ENCODE results near the gene SFRP2.

The SFRP2 gene

DNA sequence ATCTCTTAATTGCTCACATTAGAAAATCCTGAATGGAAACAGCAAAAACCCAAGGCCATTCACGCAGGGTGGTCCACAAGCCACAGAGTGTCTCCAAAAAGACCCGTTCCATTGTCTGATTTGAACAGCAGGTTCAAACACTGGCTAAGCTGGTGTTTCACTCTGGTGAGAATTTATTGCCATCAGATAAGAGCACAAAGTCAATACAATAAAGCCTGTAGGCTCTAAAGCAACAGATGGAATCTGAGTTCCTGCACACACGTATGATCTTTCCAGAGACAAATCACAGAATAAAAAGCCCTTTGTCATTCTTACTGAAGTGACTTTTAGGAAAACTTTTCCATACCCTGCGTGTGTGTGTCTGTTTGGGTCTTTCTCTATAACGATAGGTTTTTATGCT lies 5.1 kb upstream of the SFRP2 start:
- DNase-seq (ENCODE audit: low read depth), result no peak

DNA sequence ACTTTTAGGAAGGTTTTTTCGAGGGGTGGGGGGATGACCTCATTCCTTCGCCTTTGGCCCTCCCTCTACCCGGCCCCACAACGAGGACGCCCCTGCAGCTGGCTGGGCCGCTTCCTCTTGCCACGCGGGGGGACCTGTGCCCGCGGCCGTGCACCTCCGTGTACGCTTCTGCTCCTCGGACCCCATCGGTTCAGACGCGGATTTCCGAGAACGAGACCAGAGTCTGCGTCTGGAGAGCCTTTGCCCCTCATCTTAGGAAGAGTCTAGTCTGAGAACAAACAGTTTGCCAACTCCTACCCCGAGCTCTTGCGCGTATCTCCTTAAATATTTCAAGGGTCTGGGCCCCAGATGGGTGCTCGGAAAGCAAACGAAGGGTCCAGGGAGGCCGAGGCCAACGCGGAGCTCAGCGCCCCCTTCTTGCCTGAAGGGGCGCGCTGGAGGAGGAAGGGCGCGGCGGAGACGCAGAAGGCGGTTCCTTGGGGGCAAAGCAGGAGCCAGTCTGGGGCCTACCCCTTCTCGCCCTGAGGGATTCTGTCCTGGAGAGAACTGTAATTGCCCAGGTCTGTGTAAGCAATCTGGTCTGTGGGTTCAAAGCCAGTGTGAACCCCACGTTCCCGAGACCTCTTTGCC lies 3.9 kb upstream of the SFRP2 start:
- no peak for DNase-seq (ENCODE audit: low read depth)

DNA sequence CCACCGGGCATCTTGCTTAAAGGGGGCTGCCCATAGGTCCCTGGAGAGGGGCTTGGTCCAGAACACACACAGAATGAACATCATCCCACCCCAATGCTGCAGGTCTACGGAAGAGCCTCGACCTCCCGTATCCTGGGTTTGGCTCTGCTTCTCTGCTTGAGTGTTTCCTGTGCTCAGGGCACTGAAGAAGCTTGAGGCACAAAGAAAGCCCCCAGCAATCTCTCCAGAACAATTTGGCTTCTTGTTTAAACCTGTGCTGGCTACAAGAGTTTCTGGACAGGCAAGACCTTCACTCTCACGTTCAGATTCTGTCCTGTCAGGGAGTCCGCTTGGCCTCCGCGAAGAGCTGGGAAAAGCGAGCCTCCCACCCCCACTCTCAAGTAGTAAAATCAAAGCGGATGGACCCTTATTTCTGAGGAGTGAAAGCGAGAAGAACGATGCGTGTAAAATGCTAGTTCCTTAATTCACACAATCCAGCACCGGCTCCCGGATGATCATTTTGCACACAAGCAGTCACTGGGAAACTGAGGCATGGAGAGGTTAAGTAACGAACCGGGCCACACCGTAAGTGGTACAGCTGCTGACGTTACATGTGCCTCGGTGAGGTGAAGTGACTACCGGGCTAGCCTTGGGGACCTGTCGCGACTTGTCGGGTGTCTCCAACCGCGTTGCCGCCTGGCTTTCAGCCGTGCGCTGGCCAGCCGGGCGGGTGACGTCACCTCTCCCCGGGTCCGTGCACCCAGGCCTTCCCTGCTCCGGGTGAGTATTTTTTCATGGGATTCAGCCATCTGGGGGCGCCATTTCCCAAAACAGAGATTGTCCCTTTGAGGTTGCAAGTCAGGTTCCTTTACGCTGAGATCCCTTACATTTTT lies 3.1 kb upstream of the SFRP2 start:
- DNase-seq (ENCODE audit: low read depth), result peak; percentile 12

DNA sequence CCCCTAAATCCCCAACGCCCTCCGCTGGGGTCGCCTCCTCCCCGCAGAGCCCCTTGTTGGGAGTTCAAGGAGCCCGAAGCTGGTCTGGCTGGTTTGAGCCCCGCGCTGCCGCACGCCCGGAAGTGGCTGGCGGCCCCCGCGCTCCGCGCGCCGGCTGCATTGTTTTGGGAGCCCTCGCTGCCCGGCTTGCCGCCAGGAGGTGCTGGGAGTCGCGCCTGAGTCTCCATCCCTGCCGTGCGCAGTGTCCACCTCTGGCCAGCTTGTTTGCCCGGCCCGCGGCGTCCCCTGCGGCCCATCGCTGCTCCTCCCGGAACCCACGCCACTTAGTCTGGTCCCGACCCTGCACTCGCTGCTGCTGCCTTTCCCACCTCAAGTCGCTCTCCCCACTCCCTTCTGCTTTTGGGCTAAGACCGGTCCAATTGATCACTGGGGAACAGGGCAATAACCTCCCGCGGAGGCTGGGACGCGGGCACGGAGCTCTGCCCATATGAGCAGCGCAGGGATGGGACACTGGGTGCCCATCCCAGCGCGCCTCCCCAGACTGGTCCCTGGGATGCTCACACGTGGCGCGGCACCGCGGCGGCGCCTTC lies 2.2 kb upstream of the SFRP2 start:
- DNase-seq (ENCODE audit: low read depth), result no peak

DNA sequence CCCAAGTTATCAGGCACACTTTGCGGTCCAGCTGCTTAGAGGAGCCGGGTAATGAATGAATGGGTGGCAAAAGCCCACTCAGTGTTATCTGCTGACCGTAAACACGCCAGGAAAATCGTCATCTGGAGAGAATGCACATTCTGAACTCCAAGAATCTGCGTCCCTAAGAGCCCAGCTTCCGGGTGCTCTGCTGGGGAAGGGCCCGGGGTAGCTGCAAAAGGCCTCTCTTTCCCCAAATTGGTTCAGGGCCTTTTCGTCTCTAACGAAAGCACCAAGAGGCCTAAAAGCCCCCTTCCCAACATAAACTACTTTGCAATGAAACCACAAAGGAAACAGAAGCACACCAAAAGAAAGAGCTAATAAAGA lies 1.6 kb upstream of the SFRP2 start:
- DNase-seq (ENCODE audit: low read depth), result no peak

- DNase-seq (ENCODE audit: low read depth), result peak; percentile 32
Measured at GRCh38 chr4:153789741-153790499, 1.0 kb upstream of the SFRP2 start.

- DNase-seq (ENCODE audit: low read depth), result no peak
Measured at GRCh38 chr4:153788051-153788412, 851 bp downstream of the SFRP2 start.

DNA sequence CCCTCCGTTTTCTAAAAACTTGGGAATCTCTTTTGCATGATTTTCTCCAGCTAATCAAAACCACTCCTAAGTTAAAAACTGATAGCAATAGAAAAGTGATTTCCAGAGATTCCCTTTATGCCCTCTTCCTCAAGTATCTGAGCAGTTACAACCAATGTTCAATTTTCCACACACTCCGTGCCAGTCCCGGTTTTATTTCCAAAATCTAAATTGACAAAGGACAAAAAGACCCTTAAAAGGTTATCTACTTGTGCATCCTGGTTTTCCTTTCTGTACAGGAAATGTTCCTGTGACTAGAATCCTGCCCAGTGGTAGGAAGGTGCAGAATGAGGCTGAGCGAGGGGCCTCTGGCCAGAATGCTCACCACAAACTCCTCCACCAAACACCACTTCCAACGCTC lies 1.3 kb downstream of the SFRP2 start:
- no peak for DNase-seq (ENCODE audit: low read depth)

DNA sequence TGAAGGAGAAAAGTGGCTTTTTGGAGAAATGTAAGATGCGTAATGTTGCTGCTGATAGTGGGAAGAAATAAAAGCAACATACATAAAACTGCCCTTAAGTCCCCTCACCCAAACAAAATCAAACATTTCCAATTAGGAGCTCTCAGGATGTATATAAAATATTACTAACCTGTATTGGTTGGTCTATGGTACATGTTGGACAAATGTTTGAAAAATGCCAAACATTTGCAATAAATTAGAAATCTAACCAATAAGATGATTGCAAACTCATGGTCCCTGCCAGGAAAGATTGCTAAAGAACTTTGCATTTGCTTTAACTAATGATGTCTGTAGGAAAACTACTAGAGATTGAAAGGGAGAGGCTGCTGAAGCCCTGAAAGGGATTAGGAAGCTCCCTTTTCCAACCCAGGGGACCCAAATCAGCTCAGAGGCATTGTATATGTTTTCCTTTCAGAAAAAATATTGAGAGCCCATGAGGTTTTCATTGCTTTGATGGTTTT lies 1.8 kb downstream of the SFRP2 start:
- DNase-seq (ENCODE audit: low read depth), result no peak

DNA sequence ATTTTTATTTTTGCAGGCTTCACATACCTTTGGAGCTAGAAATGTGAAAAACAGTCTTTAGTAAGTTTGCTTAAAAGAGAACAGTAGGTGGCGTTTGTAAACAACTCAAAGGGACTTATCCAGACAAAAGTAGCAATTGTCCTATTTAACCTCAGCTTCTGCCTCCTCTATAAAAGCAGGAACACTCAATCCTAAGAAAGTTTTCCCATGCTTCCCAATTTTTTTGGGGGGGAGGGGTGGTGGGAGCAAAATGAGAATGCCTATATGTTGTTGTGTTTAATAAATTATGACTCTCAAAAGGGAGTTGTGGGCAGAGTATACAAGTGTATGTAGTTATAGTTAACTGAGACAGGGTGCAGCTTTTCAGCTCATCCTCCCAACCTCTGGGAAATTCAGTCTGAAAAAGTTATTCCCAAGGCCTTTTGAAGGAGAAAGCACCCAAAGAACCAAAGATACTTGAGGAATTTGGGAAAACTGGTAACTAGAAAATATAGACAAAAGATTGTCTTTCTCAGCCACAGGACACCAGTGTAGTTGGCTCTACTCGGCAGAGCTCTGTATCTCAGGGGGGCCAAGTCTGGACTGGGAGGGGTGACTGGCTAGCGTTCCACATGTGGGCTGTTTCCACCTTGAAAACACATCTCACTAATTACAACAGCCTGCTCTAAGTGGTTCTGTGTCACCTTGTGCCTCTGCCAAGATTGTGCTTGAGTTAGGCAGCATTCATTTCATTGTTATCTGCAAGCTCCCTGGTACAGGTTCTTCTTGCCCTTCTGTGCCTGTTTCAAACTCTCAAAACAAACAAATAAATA lies 2.8 kb downstream of the SFRP2 start:
- DNase-seq (ENCODE audit: low read depth), result peak; percentile 44

DNA sequence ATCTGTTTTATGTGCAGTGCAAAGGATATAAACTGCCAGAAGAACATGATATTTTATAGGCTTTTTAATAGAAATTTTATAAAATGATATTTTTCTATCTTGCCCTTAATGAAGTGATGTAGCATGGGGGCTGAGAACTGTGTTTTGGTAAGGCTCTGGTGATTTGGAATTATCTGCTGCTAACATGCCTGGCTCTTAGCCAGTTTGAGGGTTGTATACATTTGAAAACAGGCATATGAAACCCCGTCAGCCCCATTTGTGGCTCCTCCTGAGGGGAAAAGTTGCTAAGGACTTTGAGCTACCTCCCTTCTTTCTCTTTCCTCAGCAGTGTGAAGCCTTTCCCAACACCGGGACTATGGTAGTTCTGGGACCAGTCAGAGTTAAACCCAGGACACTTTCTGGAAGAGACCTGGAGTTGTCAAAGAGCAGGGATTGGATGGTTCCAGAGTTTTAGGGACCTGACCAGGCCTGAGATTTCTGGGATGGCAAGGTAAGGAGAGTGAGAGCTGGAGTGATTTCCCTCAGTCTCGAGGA lies 4.7 kb downstream of the SFRP2 start:
- DNase-seq (ENCODE audit: low read depth), result no peak

DNA sequence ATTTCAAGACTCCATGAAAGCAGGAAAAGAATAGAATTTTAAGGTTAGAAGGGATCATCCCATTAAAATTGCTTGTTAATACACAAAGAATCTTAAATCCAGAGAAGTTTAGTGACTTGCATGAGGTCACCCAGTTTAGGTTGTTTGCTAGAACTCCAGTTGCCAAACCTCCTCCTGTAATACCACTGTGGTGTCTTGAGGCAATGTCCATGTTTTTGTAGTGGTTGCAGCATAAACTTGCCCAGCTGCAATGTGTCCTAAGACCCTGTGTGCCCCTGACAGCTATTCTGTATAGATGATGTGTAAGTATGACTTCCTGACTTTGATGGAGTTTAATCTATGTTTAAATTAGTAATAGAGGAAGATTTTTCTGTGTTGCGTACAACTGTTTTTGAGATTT lies 6.3 kb downstream of the SFRP2 start:
- DNase-seq (ENCODE audit: low read depth), result no peak

GRCh38 chr4:153781717-153782416 lies 7.0 kb downstream of the SFRP2 start:
- DNase-seq (ENCODE audit: low read depth), result peak; percentile 43

- no peak for DNase-seq (ENCODE audit: low read depth)
Measured at GRCh38 chr4:153781280-153781679, 7.6 kb downstream of the SFRP2 start.

DNA sequence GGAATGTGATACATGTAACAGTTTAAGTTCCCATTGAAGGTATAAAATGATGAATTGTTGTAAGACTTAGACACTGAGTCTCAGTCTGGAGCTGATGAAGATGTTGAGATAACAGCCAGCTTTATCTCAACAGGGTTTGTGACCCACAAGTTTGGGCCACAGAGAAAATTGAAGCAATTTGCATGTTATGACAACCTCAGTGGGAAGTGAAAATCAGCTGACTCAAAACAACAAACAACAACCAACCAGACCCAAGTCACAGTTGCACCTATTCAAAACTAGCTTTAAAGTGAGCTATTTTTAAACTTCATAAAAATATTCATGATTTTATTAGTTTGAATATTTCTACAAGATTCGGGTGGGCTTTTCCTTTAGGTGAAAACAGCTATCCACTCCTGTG lies 8.0 kb downstream of the SFRP2 start:
- no peak for DNase-seq (ENCODE audit: low read depth)

GRCh38 chr4:153780221-153780620 lies 8.7 kb downstream of the SFRP2 start:
- DNase-seq (ENCODE audit: low read depth), result no peak

DNA sequence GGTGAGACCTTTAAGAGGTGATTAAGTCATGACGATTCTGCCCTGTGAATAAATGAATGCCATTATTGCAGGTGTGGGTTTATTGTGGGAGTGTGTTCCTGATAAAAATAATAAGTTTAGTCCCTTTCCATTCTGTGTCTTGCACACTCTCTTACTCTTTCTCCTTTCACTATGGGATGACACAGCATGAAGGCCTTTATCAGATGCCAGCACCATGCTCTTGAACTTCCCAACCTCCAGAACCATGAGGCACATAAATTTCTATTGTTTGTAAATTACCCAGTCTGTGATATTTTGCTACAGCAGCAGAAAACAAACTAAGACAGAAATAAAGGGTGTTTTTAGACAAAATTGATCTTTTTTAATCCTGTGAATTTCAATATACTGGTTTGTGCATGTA lies 10.5 kb downstream of the SFRP2 start:
- no peak for DNase-seq (ENCODE audit: low read depth)

DNA sequence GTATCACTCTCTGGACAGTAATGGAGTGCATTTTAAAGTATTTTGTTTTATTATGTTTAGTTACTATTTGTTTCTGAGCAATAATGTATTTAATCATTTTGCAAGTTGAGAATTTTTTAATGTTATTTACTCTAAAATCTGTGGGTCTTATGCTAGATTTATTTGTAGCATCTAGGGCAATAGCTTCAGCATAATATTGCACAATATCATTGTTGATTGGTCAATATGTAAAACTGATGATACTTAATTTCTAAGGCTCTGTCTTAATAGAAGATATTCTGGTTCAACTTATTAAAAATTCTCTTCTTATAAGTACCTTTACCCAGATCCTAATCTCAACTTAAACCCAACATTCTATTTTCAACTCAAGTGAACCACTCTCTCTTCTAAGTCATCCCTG lies 11.5 kb downstream of the SFRP2 start:
- DNase-seq (ENCODE audit: low read depth), result no peak

DNA sequence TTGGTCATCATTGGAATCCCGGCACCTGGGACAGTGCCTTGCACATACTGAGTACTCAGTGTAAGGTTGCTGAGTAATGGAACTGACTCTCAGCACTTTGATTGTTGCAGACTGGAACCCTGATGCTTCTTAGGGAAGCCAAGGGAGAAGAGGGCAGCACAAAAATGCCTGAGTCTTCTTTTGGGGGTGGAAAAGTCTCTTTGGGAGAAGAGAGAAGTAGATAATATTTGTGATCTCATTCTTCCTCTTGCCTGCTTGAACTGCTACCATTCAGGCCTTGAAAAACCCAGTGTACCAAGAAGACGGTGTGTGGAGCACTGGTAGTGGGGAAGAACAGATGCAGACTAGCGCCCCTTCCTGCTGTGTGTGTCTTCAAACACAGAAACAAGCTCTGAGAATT lies 12.3 kb downstream of the SFRP2 start:
- no peak for DNase-seq (ENCODE audit: low read depth)

GRCh38 chr4:153773236-153773690 lies 15.6 kb downstream of the SFRP2 start:
- DNase-seq (ENCODE audit: low read depth), result no peak

- DNase-seq (ENCODE audit: low read depth), result no peak
Measured at GRCh38 chr4:153771046-153771445, 17.8 kb downstream of the SFRP2 start.

All from EH (cell line).